Fibroblast of lung (primary cell): ENCODE results near the gene NHLH1. TPM values are rescaled to one million over a fixed set of nuclear protein-coding genes. Genes with fewer than 3 reads are reported as not detected.
"Not testable (repeated sequence)": the region's sequence is repeated elsewhere in the genome, so short reads cannot be mapped to it uniquely, and the experiment has no call there.

ENCODE experiments used
- DNase-seq, 2 donors: peaks; one replicate each; pipeline versions ENCODE4 v3.0.0 to v3.0.0-alpha.2; 2010; ENCODE audit warnings: low read depth in 2 of 2
- H2AFZ ChIP-seq: 2 replicates; pipeline ENCODE4 v1.5.1; 2012; ENCODE audit warnings: low read length, control low read depth, inconsistent platforms
- H3K27ac ChIP-seq: 2 replicates; pipeline ENCODE4 v1.5.1; 2011; ENCODE audit warnings: low read length, control low read depth; ENCODE audit not compliant: insufficient read depth
- H3K27me3 ChIP-seq: 2 replicates; pipeline ENCODE4 v1.5.1; 2011; ENCODE audit warnings: mild to moderate bottlenecking, low read length; ENCODE audit not compliant: control insufficient read depth, insufficient read depth
- H3K36me3 ChIP-seq: 2 replicates; pipeline ENCODE4 v1.5.1; 2011; ENCODE audit warnings: low read length; ENCODE audit not compliant: control insufficient read depth, insufficient read depth
- H3K4me1 ChIP-seq: 2 replicates; pipeline ENCODE4 v1.5.1; 2011; ENCODE audit warnings: low read length; ENCODE audit not compliant: control insufficient read depth, insufficient read depth; ENCODE audit errors: extremely low read depth
- H3K4me2 ChIP-seq: 2 replicates; pipeline ENCODE4 v1.5.1; 2011; ENCODE audit warnings: low read length, control low read depth; ENCODE audit not compliant: insufficient read depth; ENCODE audit errors: extremely low read depth
- H3K4me3 ChIP-seq, 4 experiments: fragments of 200-600 bp in 1 of 4; sonication (generic) in 1 of 4; replicated peaks in 1 of 4; 2 replicates each; pipeline ENCODE4 v1.5.1; 2011 to 2016; ENCODE audit warnings: low read length in 4 of 4, low read depth in 3 of 4, mild to moderate bottlenecking in 3 of 4, control low read depth in 2 of 4, inconsistent platforms in 1 of 4, mixed read lengths in 1 of 4; ENCODE audit not compliant: insufficient read depth in 1 of 4; ENCODE audit errors: control extremely low read depth in 1 of 4
- H3K79me2 ChIP-seq: 2 replicates; pipeline ENCODE4 v1.5.1; 2012; ENCODE audit warnings: mild to moderate bottlenecking, low read length, inconsistent platforms; ENCODE audit not compliant: control insufficient read depth, insufficient read depth
- H3K9ac ChIP-seq: 2 replicates; pipeline ENCODE4 v1.5.1; 2011; ENCODE audit warnings: mild to moderate bottlenecking, low read length, control low read depth; ENCODE audit not compliant: insufficient read depth
- H3K9me3 ChIP-seq: 2 replicates; pipeline ENCODE4 v1.5.1; 2012; ENCODE audit warnings: low read depth, low read length; ENCODE audit not compliant: control insufficient read depth, insufficient read depth
- H4K20me1 ChIP-seq: 2 replicates; pipeline ENCODE4 v1.5.1; 2011; ENCODE audit warnings: low read length; ENCODE audit not compliant: control insufficient read depth, insufficient read depth; ENCODE audit errors: extremely low read depth
- EZH2 ChIP-seq: IDR thresholded peaks from 2 replicates; pipeline ENCODE4 v1.5.1; 2012; ENCODE audit warnings: low read length, control low read depth, mild to moderate bottlenecking; ENCODE audit errors: missing control alignments
- polyA plus RNA-seq, 2 donors: library from polyadenylated mRNA; depleted of rRNA in 1 of 2; stranded (reverse) in 1 of 2; unstranded in 1 of 2; fragments of >200 nt; gene quantifications; 2 replicates each; pipeline ENCODE4 v1.2.1, GENCODE V29; 2011 to 2012; ENCODE audit warnings: missing spikeins in 1 of 2
- total RNA-seq: library from RNA; depleted of rRNA; stranded (reverse); fragments of >200 nt; gene quantifications from 2 replicates; pipeline ENCODE4 v1.2.1, GENCODE V29; 2014
- TF ChIP-seq, protein P1 (sequence below), 2 donors: IDR thresholded peaks in 1 of 2; conservative IDR thresholded peaks in 1 of 2; 1 replicate in 1 of 2; 2 replicates in 1 of 2; pipeline ENCODE4 v1.5.1; 2011 to 2012; ENCODE audit warnings: low read length in 2 of 2, control low read depth in 1 of 2, inconsistent platforms in 1 of 2, low read depth in 1 of 2, mild to moderate bottlenecking in 1 of 2

NHLH1 gene
- total and polyA plus RNA-seq, 2 donors (not counting 1 experiment from before 2014, with no cell fraction given) = 0.05 TPM; not detected in 1

DNA sequence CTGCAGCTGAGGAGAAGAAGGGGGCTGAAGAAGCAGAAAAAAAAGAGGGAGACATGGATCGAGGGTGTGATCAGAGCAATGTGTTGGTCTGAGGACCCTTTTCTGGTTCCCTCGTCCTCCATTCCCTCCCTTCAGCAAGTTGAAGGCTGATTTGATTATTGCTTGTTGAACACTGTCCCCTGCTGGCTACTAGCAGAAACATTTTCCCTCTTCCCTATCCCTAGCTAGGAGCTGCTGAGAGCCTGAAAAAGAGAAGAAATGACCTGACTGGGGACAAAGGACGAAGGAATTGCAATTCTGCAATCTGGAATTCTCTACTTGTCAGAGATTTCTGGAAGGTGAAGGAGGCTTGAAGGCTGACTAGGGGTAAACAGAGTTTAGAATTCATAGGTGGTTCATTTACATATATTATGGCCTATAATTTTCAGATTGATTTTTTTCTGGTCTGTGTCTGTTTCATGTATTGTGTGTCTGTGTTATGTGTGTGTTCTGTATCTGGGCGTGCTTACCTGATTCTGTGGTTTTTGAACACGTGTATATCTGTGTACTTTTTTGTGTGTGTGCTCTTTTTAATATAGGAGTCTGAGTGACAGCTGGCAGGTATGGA, 9.8 kb downstream of the NHLH1 start:
- Histone ChIP-seq H3K36me3 (no peaks in the 10 kb centered on the region), H2AFZ (no peak overlapping the region), H3K9me3 (no peaks in the 10 kb centered on the region), H3K9ac (no peak overlapping the region), H3K4me2 (no peak overlapping the region), H3K4me3 (no peak overlapping the region), H3K4me1 (no peaks in the 10 kb centered on the region), H4K20me1 (no peaks in the 10 kb centered on the region), H3K27ac (no peak overlapping the region), H3K79me2 (no peaks in the 10 kb centered on the region), H3K27me3 (peaks cover 2% of the 10 kb centered on the region)
- peak; percentile 66 to 81 for DNase-seq
- TF ChIP-seq, protein P1, sequence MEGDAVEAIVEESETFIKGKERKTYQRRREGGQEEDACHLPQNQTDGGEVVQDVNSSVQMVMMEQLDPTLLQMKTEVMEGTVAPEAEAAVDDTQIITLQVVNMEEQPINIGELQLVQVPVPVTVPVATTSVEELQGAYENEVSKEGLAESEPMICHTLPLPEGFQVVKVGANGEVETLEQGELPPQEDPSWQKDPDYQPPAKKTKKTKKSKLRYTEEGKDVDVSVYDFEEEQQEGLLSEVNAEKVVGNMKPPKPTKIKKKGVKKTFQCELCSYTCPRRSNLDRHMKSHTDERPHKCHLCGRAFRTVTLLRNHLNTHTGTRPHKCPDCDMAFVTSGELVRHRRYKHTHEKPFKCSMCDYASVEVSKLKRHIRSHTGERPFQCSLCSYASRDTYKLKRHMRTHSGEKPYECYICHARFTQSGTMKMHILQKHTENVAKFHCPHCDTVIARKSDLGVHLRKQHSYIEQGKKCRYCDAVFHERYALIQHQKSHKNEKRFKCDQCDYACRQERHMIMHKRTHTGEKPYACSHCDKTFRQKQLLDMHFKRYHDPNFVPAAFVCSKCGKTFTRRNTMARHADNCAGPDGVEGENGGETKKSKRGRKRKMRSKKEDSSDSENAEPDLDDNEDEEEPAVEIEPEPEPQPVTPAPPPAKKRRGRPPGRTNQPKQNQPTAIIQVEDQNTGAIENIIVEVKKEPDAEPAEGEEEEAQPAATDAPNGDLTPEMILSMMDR (conservative IDR thresholded peaks at IDR 0.05 in 1 of 2, IDR thresholded peaks at IDR 0.05 in 1 of 2; ENCODE audit: low read depth in 1 of 2, low read length in 2 of 2) = peak; percentile 97 to 98
- TF ChIP-seq EZH2 = no peak

DNA sequence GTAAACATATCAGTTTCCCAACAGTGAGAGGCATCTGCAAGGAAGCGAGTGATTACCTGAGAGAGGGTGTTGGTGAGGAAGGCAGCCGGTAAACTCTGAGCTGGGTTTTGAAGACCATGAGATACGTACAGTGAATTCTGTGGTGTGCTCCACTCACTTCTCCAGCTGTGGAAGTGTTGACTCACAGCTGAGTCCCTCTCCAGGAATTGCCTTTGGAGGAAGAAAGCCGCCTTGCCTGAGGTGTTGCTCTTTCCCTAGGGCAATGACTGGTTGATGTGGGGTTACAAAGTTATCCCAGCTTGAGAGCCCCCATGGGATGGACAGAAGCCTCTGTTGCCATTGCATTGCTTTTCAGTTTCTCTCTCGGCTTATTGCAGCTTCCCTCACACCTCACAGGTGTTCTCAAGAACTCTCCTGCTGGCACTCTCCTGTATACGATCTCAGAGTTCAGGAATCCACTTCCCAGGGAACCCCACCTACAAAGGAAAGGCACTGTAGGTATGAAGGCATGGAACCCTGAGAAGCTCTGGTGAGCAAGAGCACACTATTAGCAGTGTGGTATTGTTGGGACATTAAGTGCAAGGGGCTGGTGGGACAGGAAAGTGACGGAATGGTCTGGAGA, 10.8 kb downstream of the NHLH1 start:
- no peaks in the 10 kb centered on the region for H3K4me1 ChIP-seq
- H3K27ac ChIP-seq = no peak overlapping the region
- H3K36me3 ChIP-seq = no peaks in the 10 kb centered on the region
- no peaks in the 10 kb centered on the region for H3K79me2 ChIP-seq
- no peak overlapping the region for H3K9ac ChIP-seq
- no peak overlapping the region for H3K4me2 ChIP-seq
- DNase-seq = peak in 1 of 2 donors; percentile 68
- no peak overlapping the region for H2AFZ ChIP-seq
- no peaks in the 10 kb centered on the region for H3K9me3 ChIP-seq
- no peak for TF ChIP-seq EZH2
- TF ChIP-seq, protein P1 (conservative IDR thresholded peaks at IDR 0.05 in 1 of 2, IDR thresholded peaks at IDR 0.05 in 1 of 2; ENCODE audit: low read depth in 1 of 2, low read length in 2 of 2) = no peak
- peaks cover 2% of the 10 kb centered on the region for H3K27me3 ChIP-seq
- no peaks in the 10 kb centered on the region for H4K20me1 ChIP-seq
- no peak overlapping the region for H3K4me3 ChIP-seq

DNA sequence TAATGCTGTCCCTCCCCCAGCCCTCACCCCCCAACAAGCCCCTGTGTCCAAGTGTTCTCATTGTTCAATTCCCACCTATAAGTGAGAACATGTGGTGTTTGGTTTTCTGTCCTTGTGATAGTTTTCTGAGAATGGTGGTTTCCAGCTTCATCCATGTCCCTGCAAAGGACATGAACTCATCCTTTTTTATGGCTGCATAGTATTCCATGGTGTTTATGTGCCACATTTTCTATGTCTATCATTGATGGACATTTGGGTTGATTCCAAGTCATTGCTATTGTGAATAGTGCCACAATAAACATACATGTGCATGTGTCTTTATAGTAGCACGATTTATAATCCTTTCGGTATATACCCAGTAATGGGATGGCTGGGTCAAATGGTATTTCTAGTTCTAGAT, 17.9 kb downstream of the NHLH1 start:
- not testable (repeated sequence) for H3K4me3 ChIP-seq, H3K79me2 ChIP-seq, H3K9me3 ChIP-seq, H3K9ac ChIP-seq, DNase-seq, H3K36me3 ChIP-seq, H4K20me1 ChIP-seq, H3K27ac ChIP-seq, H3K4me1 ChIP-seq, H3K4me2 ChIP-seq, H3K27me3 ChIP-seq, H2AFZ ChIP-seq

GRCh38 chr1:160388406-160388805, 21.5 kb downstream of the NHLH1 start:
- H3K79me2 ChIP-seq, H3K36me3 ChIP-seq, H3K27me3 ChIP-seq, H3K4me3 ChIP-seq, H3K9me3 ChIP-seq, H3K27ac ChIP-seq, H2AFZ ChIP-seq, H3K9ac ChIP-seq, H3K4me1 ChIP-seq, H3K4me2 ChIP-seq, H4K20me1 ChIP-seq, DNase-seq: not testable (repeated sequence)
